Measurements from ENCODE around the gene MYL6.
"Not testable (repeated sequence)": the region's sequence is repeated elsewhere in the genome, so short reads cannot be mapped to it uniquely, and the experiment has no call there.

Gene MYL6

GRCh38 chr12:56189918-56190694 lies 31.9 kb downstream of the MYL6 start:
- peak; percentile 78 for DNase-seq (ENCODE audit: low spot score)
- in situ Hi-C loops (cut with MboI; ENCODE audit: low pct_unique_long_range_greater_than_20kb, low sequenced_read_pairs, unreplicated experiment) = no loop called here
- TF ChIP-seq CTCF (IDR thresholded peaks at IDR 0.05; ENCODE audit: extremely low read depth, insufficient read depth, missing control alignments) = no peak

GRCh38 chr12:56190695-56191155 lies 32.6 kb downstream of the MYL6 start:
- no peak for TF ChIP-seq CTCF (IDR thresholded peaks at IDR 0.05; ENCODE audit: extremely low read depth, insufficient read depth, missing control alignments)
- DNase-seq (ENCODE audit: low spot score) = no peak
- in situ Hi-C loops (cut with MboI; ENCODE audit: low pct_unique_long_range_greater_than_20kb, low sequenced_read_pairs, unreplicated experiment) = no loop called here

GRCh38 chr12:56192582-56192981 lies 34.4 kb downstream of the MYL6 start:
- no peak for TF ChIP-seq CTCF (IDR thresholded peaks at IDR 0.05; ENCODE audit: extremely low read depth, insufficient read depth, missing control alignments)
- in situ Hi-C loops (cut with MboI; ENCODE audit: low pct_unique_long_range_greater_than_20kb, low sequenced_read_pairs, unreplicated experiment) = no loop called here
- DNase-seq (ENCODE audit: low spot score) = no peak

- in situ Hi-C loops (cut with MboI; ENCODE audit: low pct_unique_long_range_greater_than_20kb, low sequenced_read_pairs, unreplicated experiment) = no loop called here
- DNase-seq (ENCODE audit: low spot score) = peak; percentile 82
- TF ChIP-seq CTCF (IDR thresholded peaks at IDR 0.05; ENCODE audit: extremely low read depth, insufficient read depth, missing control alignments) = peak; percentile 80
Measured at GRCh38 chr12:56193025-56193578, 34.9 kb downstream of the MYL6 start.

- in situ Hi-C loops (cut with MboI; ENCODE audit: low pct_unique_long_range_greater_than_20kb, low sequenced_read_pairs, unreplicated experiment) = not testable (repeated sequence)
Measured at GRCh38 chr12:56196818-56197550, 38.8 kb downstream of the MYL6 start.

GRCh38 chr12:56197921-56198635 lies 39.9 kb downstream of the MYL6 start:
- no peak for TF ChIP-seq CTCF (IDR thresholded peaks at IDR 0.05; ENCODE audit: extremely low read depth, insufficient read depth, missing control alignments)
- no peak for DNase-seq (ENCODE audit: low spot score)
- in situ Hi-C loops (cut with MboI; ENCODE audit: low pct_unique_long_range_greater_than_20kb, low sequenced_read_pairs, unreplicated experiment) = no loop called here

More at GRCh38 chr12:56196818-56197550, 38.8 kb downstream of the MYL6 start:
- DNase-seq (ENCODE audit: low spot score) = not testable (repeated sequence)
